Measurements from ENCODE around the gene TRIM63.

Gene TRIM63

GRCh38 chr1:26064553-26064952 is 2.9 kb downstream of the TRIM63 start:
- POLR2A ChIA-PET: no interaction called here

GRCh38 chr1:26060832-26061574 is 6.4 kb downstream of the TRIM63 start:
- ChIA-PET CTCF (interaction anchor here (1.6 kb wide), 1 partner anchor 19 kb away, joined by 4 read pairs; no protein-coding TSS in a partner anchor), POLR2A (no interaction called here)
- TF ChIP-seq CTCF (IDR thresholded peaks at IDR 0.05; ENCODE audit: control extremely low read depth, extremely low read depth, low read depth, missing control alignments): no peak
- DNase-seq (ENCODE audit: extremely low spot score): no peak

More at GRCh38 chr1:26064553-26064952, 2.9 kb downstream of the TRIM63 start:
- no peak for TF ChIP-seq CTCF (IDR thresholded peaks at IDR 0.05; ENCODE audit: control extremely low read depth, extremely low read depth, low read depth, missing control alignments)
- DNase-seq (ENCODE audit: extremely low spot score): no peak
- CTCF ChIA-PET: interaction anchor here (1.1 kb wide), 1 partner anchor 10 kb away, joined by 3 read pairs; no protein-coding TSS in a partner anchor

GRCh38 chr1:26059906-26060305 is 7.5 kb downstream of the TRIM63 start:
- ChIA-PET CTCF (interaction anchor here (1.2 to 1.6 kb wide), 3 partner anchors 11 to 25 kb away, joined by 3 to 4 read pairs (median 4); no protein-coding TSS in a partner anchor), POLR2A (no interaction called here)
- no peak for DNase-seq (ENCODE audit: extremely low spot score)
- TF ChIP-seq CTCF (IDR thresholded peaks at IDR 0.05; ENCODE audit: control extremely low read depth, extremely low read depth, low read depth, missing control alignments): no peak

DNA sequence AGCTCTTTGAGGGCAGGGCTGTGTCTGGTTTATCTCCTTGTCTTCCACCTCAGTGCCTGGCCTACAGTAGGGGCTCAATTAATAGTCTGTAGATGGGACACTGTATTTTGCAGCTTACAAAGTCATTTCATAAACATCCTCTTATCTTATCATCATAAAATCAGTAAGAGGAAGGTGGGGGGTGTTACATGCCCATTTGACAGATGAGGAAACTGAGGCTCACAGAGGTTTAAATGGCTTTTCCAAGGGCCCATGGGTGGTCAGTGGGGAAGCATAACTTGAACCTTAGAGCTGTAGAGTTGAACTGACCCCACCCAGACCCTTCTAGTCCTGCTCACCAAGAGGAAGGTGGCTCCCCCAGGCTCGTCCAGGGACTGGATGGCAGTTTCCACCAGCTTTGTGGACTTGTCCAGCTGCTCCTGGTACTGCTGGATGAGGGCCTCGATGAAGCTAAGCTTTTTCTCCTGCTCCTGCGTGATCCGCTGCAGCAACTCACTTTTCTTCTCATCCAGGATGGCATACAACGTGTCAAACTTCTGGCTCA is 9.3 kb downstream of the TRIM63 start:
- CTCF ChIA-PET: interaction anchor here (0.7 to 2.3 kb wide), 4 partner anchors 9 to 87 kb away, joined by 3 to 10 read pairs (median 6); partner anchors contain the start of gene TRIM63
- POLR2A ChIA-PET: no interaction called here
- no peak for TF ChIP-seq CTCF (IDR thresholded peaks at IDR 0.05; ENCODE audit: control extremely low read depth, extremely low read depth, low read depth, missing control alignments)
- no peak for DNase-seq (ENCODE audit: extremely low spot score)

- TF ChIP-seq CTCF (IDR thresholded peaks at IDR 0.05; ENCODE audit: control extremely low read depth, extremely low read depth, low read depth, missing control alignments): no peak
- ChIA-PET POLR2A (no interaction called here), CTCF (interaction anchor here (2.3 kb wide), 1 partner anchor 88 kb away, joined by 10 read pairs; no protein-coding TSS in a partner anchor)
- no peak for DNase-seq (ENCODE audit: extremely low spot score)
These were observed 10.2 kb downstream of the TRIM63 start for GRCh38 chr1:26057189-26057588.

DNA sequence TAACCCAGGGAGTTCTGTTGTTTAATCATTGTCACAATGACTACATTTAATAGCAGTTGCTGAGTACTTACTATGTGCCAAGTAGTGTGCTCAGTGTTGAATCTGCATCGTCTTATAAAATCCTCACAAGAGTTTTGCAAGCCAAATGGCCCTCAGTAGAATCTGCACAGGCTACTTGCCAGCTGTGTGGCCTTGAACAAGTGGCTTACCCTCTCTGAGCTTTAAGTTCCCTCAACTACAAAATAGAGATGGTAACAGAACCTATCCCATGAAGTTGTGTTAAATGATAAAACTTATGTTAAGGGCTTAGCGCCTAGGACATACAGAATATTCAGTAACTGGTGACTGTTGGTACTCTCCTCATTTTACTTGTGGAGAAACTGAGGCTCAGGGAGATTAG is 12.4 kb downstream of the TRIM63 start:
- ChIA-PET POLR2A (no interaction called here), CTCF (interaction anchor here (1.0 to 2.0 kb wide), 4 partner anchors 9 to 91 kb away, joined by 3 to 4 read pairs (median 3); no protein-coding TSS in a partner anchor)
- no peak for DNase-seq (ENCODE audit: extremely low spot score)
- TF ChIP-seq CTCF (IDR thresholded peaks at IDR 0.05; ENCODE audit: control extremely low read depth, extremely low read depth, low read depth, missing control alignments): no peak
